ENCODE measurements around the gene ATP11C. TPM values are rescaled to one million over a fixed set of nuclear protein-coding genes. Genes with fewer than 3 reads are reported as not detected.

Gene ATP11C
- polyA plus RNA-seq, 1 donor (not counting 4 experiments of a cell fraction or from before 2014, with no cell fraction given): 14.0 TPM

DNA sequence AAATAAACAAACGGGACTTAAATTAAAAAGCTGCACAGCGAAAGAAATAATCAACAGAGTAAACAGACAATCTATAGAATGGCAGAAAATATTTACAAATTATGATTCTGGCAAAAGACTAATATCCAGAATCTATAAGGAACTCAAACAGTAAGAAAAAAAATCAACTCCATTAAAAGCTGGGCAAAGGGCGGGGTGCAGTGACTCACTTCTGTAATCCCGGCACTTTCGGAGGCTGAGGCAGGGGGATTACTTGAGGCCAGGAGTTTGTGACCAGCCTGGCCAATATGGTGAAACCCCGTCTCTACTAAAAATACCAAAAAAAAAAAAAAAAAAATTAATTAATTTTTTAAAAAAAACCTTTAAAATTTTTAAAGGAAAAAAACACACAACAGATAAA is 109.0 kb downstream of the ATP11C start:
- Histone ChIP-seq H3K27me3 (ENCODE audit: control insufficient read depth, extremely low read depth, insufficient read depth, low read length) (no peaks in the 10 kb centered on the region), H3K27ac (ENCODE audit: control insufficient read depth, insufficient read depth, low read length) (no peak overlapping the region), H3K9me1 (ENCODE audit: control insufficient read depth, extremely low read depth, insufficient read depth, low read length) (no peaks in the 10 kb centered on the region), H3K9ac (ENCODE audit: control insufficient read depth, extremely low read depth, insufficient read depth, low read length) (no peak overlapping the region), H3K4me1 (ENCODE audit: control insufficient read depth, extremely low read depth, insufficient read depth, low read length) (peaks cover 6% of the 10 kb centered on the region), H3K79me2 (ENCODE audit: control insufficient read depth, insufficient read depth, low read length) (no peaks in the 10 kb centered on the region), H3K4me3 (ENCODE audit: control insufficient read depth in 2 of 3, extremely low read depth in 1 of 3, insufficient read depth in 2 of 3, low read depth in 1 of 3, low read length in 3 of 3) (no peak overlapping the region), H4K20me1 (ENCODE audit: control insufficient read depth, extremely low read depth, insufficient read depth, low read length) (no peaks in the 10 kb centered on the region), H3K36me3 (ENCODE audit: control insufficient read depth in 2 of 2, extremely low read depth in 1 of 2, insufficient read depth in 2 of 2, low read length in 2 of 2) (no peaks in the 10 kb centered on the region), H2AFZ (ENCODE audit: control insufficient read depth, low read length) (no peak overlapping the region), H3K4me2 (ENCODE audit: control insufficient read depth, extremely low read depth, insufficient read depth, low read depth, low read length) (no peak overlapping the region), H3K9me3 (ENCODE audit: control insufficient read depth, low read depth, low read length) (no peaks in the 10 kb centered on the region)
- FAIRE-seq (no peak), DNase-seq (ENCODE audit: low read depth, low spot score) (no peak)
- TF ChIP-seq, protein P1, sequence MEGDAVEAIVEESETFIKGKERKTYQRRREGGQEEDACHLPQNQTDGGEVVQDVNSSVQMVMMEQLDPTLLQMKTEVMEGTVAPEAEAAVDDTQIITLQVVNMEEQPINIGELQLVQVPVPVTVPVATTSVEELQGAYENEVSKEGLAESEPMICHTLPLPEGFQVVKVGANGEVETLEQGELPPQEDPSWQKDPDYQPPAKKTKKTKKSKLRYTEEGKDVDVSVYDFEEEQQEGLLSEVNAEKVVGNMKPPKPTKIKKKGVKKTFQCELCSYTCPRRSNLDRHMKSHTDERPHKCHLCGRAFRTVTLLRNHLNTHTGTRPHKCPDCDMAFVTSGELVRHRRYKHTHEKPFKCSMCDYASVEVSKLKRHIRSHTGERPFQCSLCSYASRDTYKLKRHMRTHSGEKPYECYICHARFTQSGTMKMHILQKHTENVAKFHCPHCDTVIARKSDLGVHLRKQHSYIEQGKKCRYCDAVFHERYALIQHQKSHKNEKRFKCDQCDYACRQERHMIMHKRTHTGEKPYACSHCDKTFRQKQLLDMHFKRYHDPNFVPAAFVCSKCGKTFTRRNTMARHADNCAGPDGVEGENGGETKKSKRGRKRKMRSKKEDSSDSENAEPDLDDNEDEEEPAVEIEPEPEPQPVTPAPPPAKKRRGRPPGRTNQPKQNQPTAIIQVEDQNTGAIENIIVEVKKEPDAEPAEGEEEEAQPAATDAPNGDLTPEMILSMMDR (optimal IDR thresholded peaks at IDR 0.05 in 1 of 3, IDR thresholded peaks at IDR 0.05 in 1 of 3, conservative IDR thresholded peaks at IDR 0.05 in 1 of 3; ENCODE audit: extremely low read depth in 1 of 3, insufficient read depth in 2 of 3, low read length in 3 of 3): no peak
- TF ChIP-seq EZH2 (IDR thresholded peaks at IDR 0.05; ENCODE audit: low read length): no peak
- dilution Hi-C loops (cut with MboI; ENCODE audit: extremely low pct_ligation_motif_present, low sequenced_read_pairs): no loop called here

DNA sequence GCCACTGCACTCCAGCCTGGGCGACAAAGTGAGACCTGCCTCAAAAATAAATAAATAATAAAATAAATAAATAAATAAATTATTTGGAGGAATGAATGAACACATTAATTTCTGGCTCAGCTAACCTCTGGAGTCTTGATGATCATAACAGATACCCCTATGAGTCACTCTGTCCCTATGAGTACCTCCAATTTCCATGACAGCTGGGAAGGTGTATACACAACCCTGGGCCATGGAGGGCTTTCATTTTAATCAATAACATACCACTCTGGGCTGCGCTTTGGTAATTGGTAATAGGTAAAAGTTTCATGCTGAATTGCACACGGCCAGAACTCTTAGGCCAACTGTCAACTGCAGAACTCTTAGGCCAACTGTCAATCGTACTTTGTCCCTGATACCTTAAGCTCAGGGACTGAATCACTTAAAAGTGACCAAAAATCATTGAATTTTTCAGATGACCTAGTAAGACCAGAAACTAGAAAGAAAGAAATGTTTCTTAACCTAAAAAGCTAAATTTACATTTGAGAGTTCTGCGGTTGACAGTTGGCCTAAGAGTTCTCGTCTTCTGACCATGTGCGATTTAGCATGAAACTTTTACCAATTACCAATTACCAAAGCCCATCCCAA is 112.4 kb downstream of the ATP11C start:
- FAIRE-seq: no peak
- Histone ChIP-seq H3K36me3 (ENCODE audit: control insufficient read depth in 2 of 2, extremely low read depth in 1 of 2, insufficient read depth in 2 of 2, low read length in 2 of 2) (no peaks in the 10 kb centered on the region), H3K9me3 (ENCODE audit: control insufficient read depth, low read depth, low read length) (no peaks in the 10 kb centered on the region), H3K79me2 (ENCODE audit: control insufficient read depth, insufficient read depth, low read length) (no peaks in the 10 kb centered on the region), H3K9me1 (ENCODE audit: control insufficient read depth, extremely low read depth, insufficient read depth, low read length) (no peaks in the 10 kb centered on the region), H2AFZ (ENCODE audit: control insufficient read depth, low read length) (no peak overlapping the region), H3K9ac (ENCODE audit: control insufficient read depth, extremely low read depth, insufficient read depth, low read length) (no peak overlapping the region), H3K4me3 (ENCODE audit: control insufficient read depth in 2 of 3, extremely low read depth in 1 of 3, insufficient read depth in 2 of 3, low read depth in 1 of 3, low read length in 3 of 3) (no peak overlapping the region), H3K27ac (ENCODE audit: control insufficient read depth, insufficient read depth, low read length) (no peak overlapping the region), H3K4me1 (ENCODE audit: control insufficient read depth, extremely low read depth, insufficient read depth, low read length) (no peaks in the 10 kb centered on the region), H4K20me1 (ENCODE audit: control insufficient read depth, extremely low read depth, insufficient read depth, low read length) (no peaks in the 10 kb centered on the region), H3K4me2 (ENCODE audit: control insufficient read depth, extremely low read depth, insufficient read depth, low read depth, low read length) (no peak overlapping the region), H3K27me3 (ENCODE audit: control insufficient read depth, extremely low read depth, insufficient read depth, low read length) (no peaks in the 10 kb centered on the region)
- TF ChIP-seq, protein P1 (optimal IDR thresholded peaks at IDR 0.05 in 1 of 3, IDR thresholded peaks at IDR 0.05 in 1 of 3, conservative IDR thresholded peaks at IDR 0.05 in 1 of 3; ENCODE audit: extremely low read depth in 1 of 3, insufficient read depth in 2 of 3, low read length in 3 of 3): no peak
- no peak for TF ChIP-seq EZH2 (IDR thresholded peaks at IDR 0.05; ENCODE audit: low read length)
- DNase-seq (ENCODE audit: low read depth, low spot score): no peak
- dilution Hi-C loops (cut with MboI; ENCODE audit: extremely low pct_ligation_motif_present, low sequenced_read_pairs): no loop called here

Measured in keratinocyte (primary cell).